Cardiac muscle cell (in vitro differentiated cells and primary cell): ENCODE data around the gene HIGD1B. TPM values are rescaled to one million over a fixed set of nuclear protein-coding genes. Genes with fewer than 3 reads are reported as not detected.

Experiments
- DNase-seq, 2 donors: peaks; one replicate each; pipeline versions ENCODE4 v3.0.0 to v3.0.0-alpha.2; 2010 to 2017; ENCODE audit warnings: low read depth in 1 of 2, low spot score in 1 of 2
- H3K27ac ChIP-seq: fragments of 200-600 bp; sonication (generic); 2 replicates; pipeline ENCODE4 v1.5.1; 2016
- H3K27me3 ChIP-seq: fragments of 200-600 bp; sonication (generic); 2 replicates; pipeline ENCODE4 v1.6.0; 2016; ENCODE audit warnings: control low read depth
- H3K36me3 ChIP-seq: fragments of 200-600 bp; sonication (generic); 2 replicates; pipeline ENCODE4 v1.5.1; 2016; ENCODE audit warnings: control low read depth
- H3K4me1 ChIP-seq: fragments of 200-600 bp; sonication (generic); 2 replicates; pipeline ENCODE4 v1.8.1; 2017; ENCODE audit warnings: low read depth, mild to moderate bottlenecking, mixed run types
- H3K4me3 ChIP-seq: fragments of 200-600 bp; sonication (generic); 2 replicates; pipeline ENCODE4 v1.5.1; 2016; ENCODE audit warnings: mild to moderate bottlenecking
- H3K9me3 ChIP-seq: fragments of 200-600 bp; sonication (generic); 2 replicates; pipeline ENCODE4 v1.5.1; 2017; ENCODE audit warnings: low read depth, mild to moderate bottlenecking, control low read depth
- CTCF ChIP-seq: IDR thresholded peaks from 2 replicates; pipeline ENCODE4 v1.5.1; 2012; ENCODE audit warnings: low read depth, mild to moderate bottlenecking, low read length
- polyA plus RNA-seq: library from polyadenylated mRNA; unstranded; fragments of >200 nt; fragmentation: Nextera tagmentation; extraction: Ambion mirVana; gene quantifications from 2 replicates; pipeline ENCODE4 v1.2.1, GENCODE V29; 2016
- total RNA-seq: library from RNA; depleted of rRNA; stranded (reverse); fragments of >200 nt; gene quantifications from 2 replicates; pipeline ENCODE4 v1.2.3, GENCODE V29; 2016

Gene HIGD1B
- total and polyA plus RNA-seq, 2 experiments from 2014 or later: 0.55 TPM; not detected in 1

GRCh38 chr17:44840936-44841335, 6.7 kb upstream of the HIGD1B start:
- no peak for DNase-seq
- Histone ChIP-seq H3K4me3 (no peak overlapping the region), H3K4me1 (peaks cover 27% of the 10 kb centered on the region), H3K9me3 (no peaks in the 10 kb centered on the region), H3K36me3 (no peaks in the 10 kb centered on the region), H3K27me3 (no peaks in the 10 kb centered on the region), H3K27ac (peak overlapping the region; percentile 27)
- TF ChIP-seq CTCF: no peak

- DNase-seq: peak in 1 of 2 donors; percentile 87
- TF ChIP-seq CTCF: no peak
- Histone ChIP-seq H3K36me3 (no peaks in the 10 kb centered on the region), H3K9me3 (no peaks in the 10 kb centered on the region), H3K4me1 (peaks cover 27% of the 10 kb centered on the region), H3K4me3 (no peak overlapping the region), H3K27ac (peak overlapping the region; percentile 87), H3K27me3 (no peaks in the 10 kb centered on the region)
These were observed 4.9 kb upstream of the HIGD1B start for GRCh38 chr17:44842748-44843147.

GRCh38 chr17:44844390-44844830, 3.3 kb upstream of the HIGD1B start:
- peak overlapping the region; percentile 87 for H3K27ac ChIP-seq
- no peaks in the 10 kb centered on the region for H3K36me3 ChIP-seq
- H3K4me1 ChIP-seq: peaks cover 27% of the 10 kb centered on the region
- DNase-seq: peak in 1 of 2 donors; percentile 41
- H3K9me3 ChIP-seq: no peaks in the 10 kb centered on the region
- peak; percentile 17 for TF ChIP-seq CTCF
- H3K27me3 ChIP-seq: no peaks in the 10 kb centered on the region
- no peak overlapping the region for H3K4me3 ChIP-seq

GRCh38 chr17:44846206-44846605, 1.5 kb upstream of the HIGD1B start:
- no peak for TF ChIP-seq CTCF
- H3K27me3 ChIP-seq: no peaks in the 10 kb centered on the region

GRCh38 chr17:44848257-44848795, 643 bp downstream of the HIGD1B start:
- no peak for DNase-seq
- H3K27me3 ChIP-seq: no peaks in the 10 kb centered on the region
- H3K4me3 ChIP-seq: no peak overlapping the region
- H3K4me1 ChIP-seq: peaks cover 14% of the 10 kb centered on the region
- TF ChIP-seq CTCF: no peak
- H3K9me3 ChIP-seq: no peaks in the 10 kb centered on the region
- H3K27ac ChIP-seq: no peak overlapping the region
- peaks cover 14% of the 10 kb centered on the region for H3K36me3 ChIP-seq

More at GRCh38 chr17:44846206-44846605, 1.5 kb upstream of the HIGD1B start:
- Histone ChIP-seq H3K9me3 (no peaks in the 10 kb centered on the region), H3K27ac (no peak overlapping the region), H3K4me3 (no peak overlapping the region), H3K36me3 (peaks cover 5% of the 10 kb centered on the region), H3K4me1 (peaks cover 27% of the 10 kb centered on the region)
- DNase-seq: no peak
